HAP-1 (cell line): ENCODE data around the gene CEBPB.
"Not testable (repeated sequence)": the region's sequence is repeated elsewhere in the genome, so short reads cannot be mapped to it uniquely, and the experiment has no call there.

Source experiments
- DNase-seq, 2 experiments: peaks; one replicate each; pipeline ENCODE4 v3.0.0-alpha.2; 2016 to 2020; ENCODE audit warnings: low spot score in 2 of 2
- H3K27me3 ChIP-seq: fragments of 250-450 bp; sonication (Bioruptor Pico); 2 replicates; pipeline ENCODE4 v1.5.1; 2020; ENCODE audit warnings: low read depth, mild to moderate bottlenecking, moderate library complexity
- H3K36me3 ChIP-seq: fragments of 250-450 bp; sonication (Bioruptor Pico); replicated peaks from 2 replicates; pipeline ENCODE4 v1.5.1; 2020; ENCODE audit warnings: mild to moderate bottlenecking
- H3K4me1 ChIP-seq: fragments of 250-450 bp; sonication (Bioruptor Pico); 2 replicates; pipeline ENCODE4 v1.5.1; 2020; ENCODE audit warnings: mild to moderate bottlenecking
- H3K4me3 ChIP-seq: fragments of 250-450 bp; sonication (Bioruptor Pico); 2 replicates; pipeline ENCODE4 v1.5.1; 2020; ENCODE audit warnings: mild to moderate bottlenecking, moderate library complexity
- H3K9me3 ChIP-seq: fragments of 250-450 bp; sonication (Bioruptor Pico); 2 replicates; pipeline ENCODE4 v1.5.1; 2020; ENCODE audit warnings: mild to moderate bottlenecking, moderate library complexity
- in situ Hi-C: fragments of 300-500 bp; cut with MboI; formaldehyde crosslinking; loops from 3 replicates; pipeline ENCODE4 v1.14.3; 2020; ENCODE audit warnings: low sequenced_read_pairs, inconsistent platforms, mixed read lengths

The CEBPB gene

GRCh38 chr20:50153153-50153499 lies 37.5 kb upstream of the CEBPB start:
- no peaks in the 10 kb centered on the region for H3K9me3 ChIP-seq
- peak overlapping the region; percentile 88 for H3K4me3 ChIP-seq
- no peaks in the 10 kb centered on the region for H3K27me3 ChIP-seq
- peaks cover 14% of the 10 kb centered on the region for H3K4me1 ChIP-seq
- H3K36me3 ChIP-seq: peaks cover 4% of the 10 kb centered on the region
- in situ Hi-C loops: no loop called here
- DNase-seq: peak in 1 of 2 experiments; percentile 59

DNA sequence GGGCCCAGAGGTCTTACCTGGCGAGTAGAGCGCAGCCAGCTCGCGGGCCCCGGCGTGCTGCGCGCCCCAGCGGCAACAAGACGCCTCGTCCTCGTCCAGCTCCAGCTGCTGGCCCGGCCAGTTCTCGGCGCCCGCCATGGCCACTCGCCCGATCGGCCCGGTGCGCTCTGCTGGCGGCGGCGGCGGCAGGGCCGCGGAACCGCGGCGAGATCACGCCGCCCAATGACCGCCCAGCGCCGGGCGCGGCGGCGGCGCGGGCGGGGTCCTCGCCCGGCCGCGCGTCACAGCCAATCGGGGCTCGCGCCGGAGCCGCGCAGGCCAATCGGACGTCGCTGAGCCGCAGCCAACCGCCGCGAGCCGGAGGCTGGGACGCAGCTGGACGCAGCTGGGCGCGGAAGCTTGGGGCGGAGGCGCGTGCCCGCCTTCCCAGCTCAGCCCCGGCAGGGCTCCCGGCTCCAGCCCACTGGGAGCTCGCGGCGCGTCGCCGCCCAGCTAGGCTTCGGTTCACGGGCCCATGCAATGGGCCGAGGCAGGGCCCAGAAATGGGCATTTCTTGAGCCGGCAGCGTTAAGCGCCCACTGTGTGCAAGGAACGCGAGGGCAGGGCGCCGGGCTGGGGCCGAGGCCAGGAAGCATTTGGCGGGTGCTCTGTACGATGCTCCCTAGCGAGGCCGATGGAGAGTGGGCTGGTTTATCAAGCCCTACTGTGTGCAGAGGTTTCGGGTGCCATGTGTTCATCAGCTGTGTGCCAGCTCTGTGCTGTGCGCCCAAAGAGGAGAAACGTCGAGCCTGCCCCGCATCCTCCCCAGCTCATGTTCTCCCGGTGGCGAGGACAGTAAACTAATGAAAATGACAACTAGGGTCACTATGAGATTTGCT lies 36.9 kb upstream of the CEBPB start, which contains the start of gene PEDS1:
TSS of gene PEDS1 (minus strand) at position 224 of the 878 bp plus-strand sequence. CDS start at position 138, 86 bp downstream.
- in situ Hi-C loops: no loop called here

DNA sequence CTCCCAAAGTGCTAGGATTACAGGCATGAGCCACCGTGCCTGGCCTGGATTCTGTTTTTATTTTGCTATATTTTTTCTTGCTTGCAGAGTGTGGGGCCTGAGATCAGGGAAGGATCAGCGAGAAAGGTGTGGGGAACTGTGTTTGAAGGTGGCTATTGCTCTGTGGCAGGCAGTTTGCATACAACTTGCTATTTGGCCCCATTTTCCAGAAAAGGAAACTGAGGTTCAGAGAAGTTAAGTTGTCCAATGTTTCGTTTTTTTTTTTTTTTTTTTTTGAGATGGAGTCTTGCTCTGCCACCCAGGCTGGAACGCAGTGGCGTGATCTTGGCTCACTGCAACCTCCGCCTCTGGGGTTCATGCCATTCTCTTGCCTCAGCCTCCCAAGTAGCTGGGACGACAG lies 29.1 kb upstream of the CEBPB start:
- DNase-seq, H3K9me3 ChIP-seq, H3K4me3 ChIP-seq, in situ Hi-C loops, H3K27me3 ChIP-seq, H3K36me3 ChIP-seq: not testable (repeated sequence)
- peaks cover 10% of the 10 kb centered on the region for H3K4me1 ChIP-seq

More for the DNA sequence above, 36.9 kb upstream of the CEBPB start, which contains the start of gene PEDS1:
- no peaks in the 10 kb centered on the region for H3K9me3 ChIP-seq
- no peaks in the 10 kb centered on the region; the same call in 1 of the 2 replicates for H3K36me3 ChIP-seq
- no peaks in the 10 kb centered on the region for H3K27me3 ChIP-seq
- H3K4me3 ChIP-seq: peak within 1 kb of the TSS; percentile 88
- peaks cover 14% of the 10 kb centered on the region for H3K4me1 ChIP-seq
- peak; percentile 83 to 89 for DNase-seq

DNA sequence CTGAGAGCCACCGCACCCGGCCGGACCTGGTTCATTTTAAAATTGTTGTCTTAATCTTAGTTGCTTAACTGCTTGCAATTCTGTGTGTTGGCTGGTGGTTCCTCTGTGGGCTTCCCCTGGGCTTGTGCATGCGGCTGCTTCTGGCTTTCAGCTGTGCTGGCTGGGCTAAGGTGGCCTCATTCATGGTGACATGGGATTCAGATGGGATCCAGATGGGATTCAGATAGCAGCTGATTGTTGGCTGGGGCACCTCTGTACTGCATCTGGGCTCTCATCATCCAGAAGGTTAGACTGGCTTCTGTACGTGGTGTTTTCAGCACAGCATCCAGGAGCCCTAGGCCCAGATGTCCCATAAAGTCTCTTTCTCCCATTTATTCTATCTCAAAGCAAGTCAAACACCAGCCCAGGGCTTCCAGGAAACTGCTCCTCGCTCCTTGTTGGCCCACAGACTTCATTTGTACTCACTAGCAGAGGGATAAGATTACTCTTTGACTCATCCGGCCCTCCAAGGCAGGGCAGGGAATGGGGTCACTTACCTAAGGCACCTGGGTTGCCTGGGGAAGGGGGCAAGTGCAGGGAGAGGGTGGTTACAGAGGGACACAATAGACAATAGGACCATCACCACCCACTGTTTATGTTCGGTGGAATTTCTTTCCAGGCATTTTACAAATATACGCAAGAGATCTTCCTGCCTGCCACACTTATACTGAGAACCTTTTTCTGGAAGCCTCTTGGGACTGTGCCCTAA lies 26.9 kb upstream of the CEBPB start:
- H3K36me3 ChIP-seq: no peaks in the 10 kb centered on the region
- no peaks in the 10 kb centered on the region for H3K9me3 ChIP-seq
- H3K27me3 ChIP-seq: no peaks in the 10 kb centered on the region
- DNase-seq: no peak
- in situ Hi-C loops: no loop called here
- no peak overlapping the region for H3K4me3 ChIP-seq
- peaks cover 12% of the 10 kb centered on the region for H3K4me1 ChIP-seq

- H3K36me3 ChIP-seq: no peaks in the 10 kb centered on the region
- H3K9me3 ChIP-seq: peaks cover 5% of the 10 kb centered on the region
- no peaks in the 10 kb centered on the region for H3K27me3 ChIP-seq
- peak; percentile 97 to 99 for DNase-seq
- peaks cover 12% of the 10 kb centered on the region for H3K4me1 ChIP-seq
- peak overlapping the region; percentile 24 for H3K4me3 ChIP-seq
- in situ Hi-C loops: loop anchor here (5.0 kb wide), 1 partner anchor 49 kb away; no protein-coding TSS in a partner anchor
Observed at GRCh38 chr20:50165684-50166554, 24.7 kb upstream of the CEBPB start.

DNA sequence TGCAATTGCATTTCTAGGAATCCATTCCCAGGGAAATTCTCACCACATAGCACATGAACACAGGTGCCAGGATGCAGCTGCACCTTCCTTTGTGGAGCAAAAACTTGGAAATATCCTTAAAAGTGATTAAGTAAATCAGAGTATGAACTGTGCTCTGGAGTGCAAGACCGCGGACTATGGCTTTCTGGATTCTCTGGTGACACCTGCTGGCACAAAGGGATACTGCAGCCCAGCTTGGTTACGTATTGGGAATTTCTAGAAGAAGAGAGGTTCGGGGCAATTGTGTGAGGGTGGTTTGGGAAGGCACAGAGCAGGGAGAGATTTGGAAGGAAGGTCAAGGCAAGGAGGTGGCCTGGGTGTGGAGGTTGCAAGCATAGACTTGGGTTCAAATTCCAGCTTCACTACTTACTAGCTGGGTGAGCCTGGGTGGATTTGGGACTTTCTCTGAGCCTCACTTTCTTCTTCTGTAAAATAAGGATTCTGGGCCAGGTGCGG lies 21.3 kb upstream of the CEBPB start:
- H3K27me3 ChIP-seq: no peaks in the 10 kb centered on the region
- in situ Hi-C loops: loop anchor here (5.0 kb wide), 1 partner anchor 52 kb away; no protein-coding TSS in a partner anchor
- peaks cover 12% of the 10 kb centered on the region for H3K4me1 ChIP-seq
- peak; percentile 63 to 88 for DNase-seq
- H3K4me3 ChIP-seq: no peak overlapping the region
- H3K36me3 ChIP-seq: no peaks in the 10 kb centered on the region
- peaks cover 5% of the 10 kb centered on the region for H3K9me3 ChIP-seq

GRCh38 chr20:50170549-50171220 lies 19.9 kb upstream of the CEBPB start:
- in situ Hi-C loops: no loop called here
- no peak for DNase-seq
- Histone ChIP-seq H3K4me3 (no peak overlapping the region), H3K4me1 (peaks cover 7% of the 10 kb centered on the region), H3K9me3 (peaks cover 5% of the 10 kb centered on the region), H3K27me3 (no peaks in the 10 kb centered on the region), H3K36me3 (no peaks in the 10 kb centered on the region)

GRCh38 chr20:50172347-50173013 lies 18.1 kb upstream of the CEBPB start:
- no peaks in the 10 kb centered on the region for H3K36me3 ChIP-seq
- peaks cover 5% of the 10 kb centered on the region for H3K9me3 ChIP-seq
- no peak overlapping the region for H3K4me3 ChIP-seq
- in situ Hi-C loops: no loop called here
- H3K27me3 ChIP-seq: no peaks in the 10 kb centered on the region
- DNase-seq: no peak
- H3K4me1 ChIP-seq: no peaks in the 10 kb centered on the region

DNA sequence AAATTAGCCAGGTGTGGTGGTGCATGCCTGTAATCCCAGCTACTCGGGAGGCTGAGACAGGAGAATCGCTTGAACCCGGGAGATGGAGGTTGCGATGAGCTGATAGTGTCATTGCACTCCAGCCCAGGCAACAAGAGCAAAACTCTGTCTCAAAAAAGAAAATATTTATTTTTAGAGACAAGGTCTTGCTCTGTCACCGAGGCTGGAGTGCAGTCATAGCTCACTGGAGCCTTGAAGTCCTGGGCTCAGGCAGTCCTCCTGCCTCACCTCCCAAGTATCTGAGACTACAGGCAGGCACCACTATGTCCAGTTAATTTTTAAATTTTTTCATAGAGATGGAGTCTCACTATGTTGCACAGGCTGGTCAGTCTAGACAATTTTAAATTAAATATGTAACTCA lies 16.2 kb upstream of the CEBPB start:
- no peaks in the 10 kb centered on the region for H3K36me3 ChIP-seq
- peaks cover 5% of the 10 kb centered on the region for H3K9me3 ChIP-seq
- no peak for DNase-seq
- no peak overlapping the region for H3K4me3 ChIP-seq
- no peaks in the 10 kb centered on the region for H3K4me1 ChIP-seq
- in situ Hi-C loops: no loop called here
- H3K27me3 ChIP-seq: no peaks in the 10 kb centered on the region

DNA sequence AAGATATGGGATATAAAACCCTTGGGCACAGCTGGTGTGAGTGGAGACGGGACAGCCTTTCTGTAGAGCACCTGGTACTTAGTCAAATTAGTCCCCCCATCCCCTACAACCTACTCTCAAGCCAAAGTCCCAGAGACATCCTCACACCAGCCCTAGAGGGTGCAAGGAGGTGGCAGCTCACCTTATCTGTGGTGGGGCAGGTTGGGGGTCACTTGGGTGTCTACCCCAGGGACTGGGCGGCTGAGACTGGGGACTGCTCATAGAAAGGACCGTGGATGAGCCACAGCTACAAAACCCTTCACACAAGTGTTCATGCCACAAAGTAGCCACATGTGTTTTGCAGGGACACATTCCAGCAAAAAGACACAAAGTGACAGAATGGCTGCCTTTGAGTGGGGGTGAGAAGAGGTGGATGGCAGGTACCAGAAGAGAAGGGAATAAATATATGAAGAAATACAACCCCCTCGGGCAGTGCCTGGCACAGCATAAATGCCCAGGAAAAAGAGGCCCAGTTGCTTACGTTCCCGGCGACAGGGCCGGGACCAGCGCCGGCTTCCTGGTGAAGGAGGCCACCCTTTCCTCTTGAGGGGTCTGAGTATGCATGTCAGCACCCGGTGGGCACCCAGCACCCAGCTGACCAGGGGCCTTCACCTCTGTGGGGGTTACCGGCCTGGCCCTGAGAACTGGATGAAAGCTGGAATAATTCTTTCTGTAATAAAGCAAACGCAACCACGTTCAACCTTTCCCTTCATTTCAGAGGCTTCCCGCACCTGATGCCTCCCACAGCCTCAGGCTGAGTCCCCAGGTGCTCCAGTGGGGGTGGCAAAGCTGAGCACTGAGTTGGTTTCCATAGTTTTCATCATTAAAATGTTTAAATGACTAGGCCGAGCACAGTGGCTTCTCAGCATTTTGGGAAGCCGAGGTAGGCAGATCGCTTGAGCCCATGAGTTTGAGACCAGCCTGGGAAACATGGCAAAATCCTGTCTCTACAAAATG lies 14.4 kb upstream of the CEBPB start:
- Histone ChIP-seq H3K4me3 (no peak overlapping the region), H3K27me3 (no peaks in the 10 kb centered on the region), H3K4me1 (no peaks in the 10 kb centered on the region), H3K36me3 (no peaks in the 10 kb centered on the region), H3K9me3 (no peaks in the 10 kb centered on the region)
- in situ Hi-C loops: loop anchor here (5.0 kb wide), 1 partner anchor 199 kb away; no protein-coding TSS in a partner anchor
- no peak for DNase-seq

DNA sequence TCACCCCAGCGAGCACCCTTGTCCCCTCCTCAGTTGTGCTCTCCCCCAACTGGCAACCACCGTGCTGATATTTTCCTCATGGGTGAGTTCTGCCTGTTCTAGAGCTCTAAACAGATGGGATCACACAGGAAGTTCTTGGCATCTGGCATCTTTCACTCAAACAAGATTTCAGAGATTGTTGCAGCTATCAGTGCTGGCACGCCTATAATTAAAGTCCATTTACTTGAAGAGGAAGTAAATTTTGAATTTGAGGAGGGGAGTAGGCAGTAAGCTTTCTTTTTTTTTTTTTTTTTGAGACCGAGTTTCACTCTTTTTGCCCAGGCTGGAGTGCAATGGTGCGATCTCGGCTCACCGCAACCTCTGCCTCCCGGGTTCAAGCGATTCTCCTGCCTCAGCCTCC lies 12.0 kb upstream of the CEBPB start:
- not testable (repeated sequence) for DNase-seq, H3K27me3 ChIP-seq, H3K9me3 ChIP-seq, H3K4me1 ChIP-seq, H3K4me3 ChIP-seq, H3K36me3 ChIP-seq
- in situ Hi-C loops: loop anchor here (5.0 kb wide), 1 partner anchor 201 kb away; no protein-coding TSS in a partner anchor
